WTC11 (cell line): ENCODE measurements around the gene MGAM2.

Experiments used
- CBFB ChIP-seq: sonication (generic); formaldehyde crosslinking; IDR thresholded peaks from 2 replicates; pipeline ENCODE4 v1.8.1; 2022; ENCODE audit warnings: mild to moderate bottlenecking, low read depth, missing genetic modification reagents
- CTCF ChIP-seq: fragments of 200-600 bp; IDR thresholded peaks from 2 replicates; pipeline ENCODE4 v1.8.0; 2022; ENCODE audit warnings: antibody characterized with exemption
- E2F4 ChIP-seq: sonication (generic); formaldehyde crosslinking; IDR thresholded peaks from 2 replicates; pipeline ENCODE4 v1.8.1; 2022; ENCODE audit warnings: low read depth, mild to moderate bottlenecking, moderate library complexity, missing genetic modification reagents, borderline replicate concordance
- NFYB ChIP-seq: sonication (generic); formaldehyde crosslinking; conservative IDR thresholded peaks from 2 replicates; pipeline ENCODE4 v1.8.0; 2022; ENCODE audit warnings: low read depth, missing genetic modification reagents
- SMAD4 ChIP-seq: sonication (generic); formaldehyde crosslinking; IDR thresholded peaks from 2 replicates; pipeline ENCODE4 v1.8.0; 2022; ENCODE audit warnings: mild to moderate bottlenecking, missing genetic modification reagents
- ZNF138 ChIP-seq: sonication (generic); formaldehyde crosslinking; conservative IDR thresholded peaks from 2 replicates; pipeline ENCODE4 v1.8.1; 2022; ENCODE audit warnings: mild to moderate bottlenecking, moderate library complexity, missing genetic modification reagents
- TF ChIP-seq, protein P1 (sequence below): sonication (generic); formaldehyde crosslinking; IDR thresholded peaks from 2 replicates; pipeline ENCODE4 v1.8.1; 2022; ENCODE audit warnings: low read depth, missing genetic modification reagents, borderline replicate concordance

- TF ChIP-seq E2F4 (CRISPR knock-in tag): no peak
- TF ChIP-seq ZNF138 (CRISPR knock-in tag): no peak
- TF ChIP-seq NFYB (CRISPR knock-in tag): no peak
- TF ChIP-seq CTCF: no peak
- no peak for TF ChIP-seq CBFB (CRISPR knock-in tag)
- TF ChIP-seq, protein P1, sequence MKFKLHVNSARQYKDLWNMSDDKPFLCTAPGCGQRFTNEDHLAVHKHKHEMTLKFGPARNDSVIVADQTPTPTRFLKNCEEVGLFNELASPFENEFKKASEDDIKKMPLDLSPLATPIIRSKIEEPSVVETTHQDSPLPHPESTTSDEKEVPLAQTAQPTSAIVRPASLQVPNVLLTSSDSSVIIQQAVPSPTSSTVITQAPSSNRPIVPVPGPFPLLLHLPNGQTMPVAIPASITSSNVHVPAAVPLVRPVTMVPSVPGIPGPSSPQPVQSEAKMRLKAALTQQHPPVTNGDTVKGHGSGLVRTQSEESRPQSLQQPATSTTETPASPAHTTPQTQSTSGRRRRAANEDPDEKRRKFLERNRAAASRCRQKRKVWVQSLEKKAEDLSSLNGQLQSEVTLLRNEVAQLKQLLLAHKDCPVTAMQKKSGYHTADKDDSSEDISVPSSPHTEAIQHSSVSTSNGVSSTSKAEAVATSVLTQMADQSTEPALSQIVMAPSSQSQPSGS: no peak
- no peak for TF ChIP-seq SMAD4 (CRISPR knock-in tag)
These were observed 23.4 kb downstream of the MGAM2 start for GRCh38 chr7:142134909-142135308.
